HG02973 (cell line): ENCODE results near the gene ADAM21.
"Not testable (repeated sequence)": the region's sequence is repeated elsewhere in the genome, so short reads cannot be mapped to it uniquely, and the experiment has no call there.

Experiments
- ATAC-seq: cut with Tn5 transposase; IDR thresholded peaks from one replicate; pipeline ENCODE4 v1.9.1; 2021; ENCODE audit warnings: moderate library complexity; ENCODE audit not compliant: unreplicated experiment

The ADAM21 gene

DNA sequence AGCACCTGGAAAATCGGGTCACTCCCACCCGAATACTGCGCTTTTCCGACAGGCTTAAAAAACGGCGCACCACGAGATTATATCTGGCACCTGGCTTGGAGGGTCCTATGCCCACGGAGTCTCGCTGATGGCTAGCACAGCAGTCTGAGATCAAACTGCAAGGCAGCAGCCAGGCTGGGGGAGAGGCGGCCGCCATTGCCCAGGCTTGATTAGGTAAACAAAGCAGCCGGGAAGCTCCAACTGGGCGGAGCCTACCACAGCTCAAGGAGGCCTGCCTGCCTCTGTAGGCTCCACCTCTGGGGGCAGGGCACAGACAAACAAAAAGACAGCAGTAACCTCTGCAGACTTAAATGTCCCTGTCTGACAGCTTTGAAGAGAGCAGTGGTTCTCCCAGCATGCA is 23.5 kb downstream of the ADAM21 start:
- not testable (repeated sequence) for ATAC-seq

- ATAC-seq, result not testable (repeated sequence)
Observed at GRCh38 chr14:70477356-70478105, 25.6 kb downstream of the ADAM21 start.

GRCh38 chr14:70489579-70490200 is 37.7 kb downstream of the ADAM21 start:
- no peak for ATAC-seq

- no peak for ATAC-seq
Observed at GRCh38 chr14:70498191-70498590, 46.2 kb downstream of the ADAM21 start.
